ENCODE measurements around the gene MCF2L2. TPM values are rescaled to one million over a fixed set of nuclear protein-coding genes. Genes with fewer than 3 reads are reported as not detected.

MCF2L2 gene
- total RNA-seq, 1 experiment from 2014 or later = 1.7 TPM

GRCh38 chr3:183475016-183475763, 46.8 kb upstream of the MCF2L2 start:
- Histone ChIP-seq H3K27me3 (ENCODE audit: insufficient read depth, low read depth) (no peaks in the 10 kb centered on the region), H3F3A (ENCODE audit: insufficient read depth, low read depth) (peaks cover 3% of the 10 kb centered on the region; the same call in 1 of the 2 replicates), H3K4me3 (no peak overlapping the region), H3K9me2 (ENCODE audit: insufficient read depth) (no peaks in the 10 kb centered on the region), H3K27ac (no peak overlapping the region), H3K4me1 (replicated peaks; ENCODE audit: insufficient read depth) (no peaks in the 10 kb centered on the region), H3K36me3 (ENCODE audit: low read depth) (no peaks in the 10 kb centered on the region), H3K9me3 (ENCODE audit: insufficient read depth, low read depth) (no peaks in the 10 kb centered on the region), H3K79me2 (ENCODE audit: low read depth) (no peaks in the 10 kb centered on the region), H4K20me1 (ENCODE audit: insufficient read depth) (no peaks in the 10 kb centered on the region), H2AFZ (no peak overlapping the region), H3K4me2 (no peak overlapping the region)
- TF ChIP-seq CTCF (conservative IDR thresholded peaks at IDR 0.05) (no peak), EZH2 (IDR thresholded peaks at IDR 0.05; ENCODE audit: low read depth) (no peak)
- DNase-seq = no peak
- intact Hi-C loops (cut with micrococcal nuclease; ENCODE audit: unreplicated experiment) = no loop called here
- POLR2A ChIA-PET (ENCODE audit: unreplicated experiment) = no interaction called here
- CTCF ChIA-PET = no interaction called here
- BruUV-seq (replicated peaks) = no TSS peak

- intact Hi-C loops (cut with micrococcal nuclease; ENCODE audit: unreplicated experiment) = no loop called here
- peaks cover 3% of the 10 kb centered on the region; the same call in 1 of the 2 replicates for H3F3A ChIP-seq (ENCODE audit: insufficient read depth, low read depth)
- H4K20me1 ChIP-seq (ENCODE audit: insufficient read depth) = no peaks in the 10 kb centered on the region
- H3K4me3 ChIP-seq = no peak overlapping the region
- no peaks in the 10 kb centered on the region for H3K9me2 ChIP-seq (ENCODE audit: insufficient read depth)
- H3K9me3 ChIP-seq (ENCODE audit: insufficient read depth, low read depth) = no peaks in the 10 kb centered on the region
- no peaks in the 10 kb centered on the region for H3K27me3 ChIP-seq (ENCODE audit: insufficient read depth, low read depth)
- H3K36me3 ChIP-seq (ENCODE audit: low read depth) = no peaks in the 10 kb centered on the region
- no peak overlapping the region for H3K4me2 ChIP-seq
- CTCF ChIA-PET = interaction anchor here (0.7 kb wide), 1 partner anchor 245 kb away, joined by 3 read pairs; no protein-coding TSS in a partner anchor
- no peaks in the 10 kb centered on the region for H3K79me2 ChIP-seq (ENCODE audit: low read depth)
- peaks cover 3% of the 10 kb centered on the region; the same call in 1 of the 2 replicates for H3K4me1 ChIP-seq (replicated peaks; ENCODE audit: insufficient read depth)
- BruUV-seq (replicated peaks) = no TSS peak
- no peak for DNase-seq
- no peak overlapping the region for H2AFZ ChIP-seq
- POLR2A ChIA-PET (ENCODE audit: unreplicated experiment) = interaction anchor here (0.6 kb wide), 1 partner anchor 130 kb away, joined by 7 read pairs; no protein-coding TSS in a partner anchor
- TF ChIP-seq CTCF (conservative IDR thresholded peaks at IDR 0.05) = no peak
- TF ChIP-seq EZH2 (IDR thresholded peaks at IDR 0.05; ENCODE audit: low read depth) = no peak
- no peak overlapping the region for H3K27ac ChIP-seq
Measured at GRCh38 chr3:183473969-183474368, 45.5 kb upstream of the MCF2L2 start.

GRCh38 chr3:183472155-183472554, 43.7 kb upstream of the MCF2L2 start:
- no TSS peak for BruUV-seq (replicated peaks)
- Histone ChIP-seq H3K9me2 (ENCODE audit: insufficient read depth) (no peaks in the 10 kb centered on the region), H2AFZ (no peak overlapping the region), H4K20me1 (ENCODE audit: insufficient read depth) (no peaks in the 10 kb centered on the region), H3K4me3 (no peak overlapping the region), H3K9me3 (ENCODE audit: insufficient read depth, low read depth) (no peaks in the 10 kb centered on the region), H3K4me2 (no peak overlapping the region), H3K27me3 (ENCODE audit: insufficient read depth, low read depth) (no peaks in the 10 kb centered on the region), H3K79me2 (ENCODE audit: low read depth) (no peaks in the 10 kb centered on the region), H3K36me3 (ENCODE audit: low read depth) (no peaks in the 10 kb centered on the region), H3K27ac (no peak overlapping the region), H3K4me1 (replicated peaks; ENCODE audit: insufficient read depth) (peaks cover 3% of the 10 kb centered on the region; the same call in 1 of the 2 replicates), H3F3A (ENCODE audit: insufficient read depth, low read depth) (peaks cover 3% of the 10 kb centered on the region; the same call in 1 of the 2 replicates)
- intact Hi-C loops (cut with micrococcal nuclease; ENCODE audit: unreplicated experiment) = no loop called here
- DNase-seq = no peak
- ChIA-PET CTCF (no interaction called here), POLR2A (ENCODE audit: unreplicated experiment) (no interaction called here)
- TF ChIP-seq CTCF (conservative IDR thresholded peaks at IDR 0.05) (no peak), EZH2 (IDR thresholded peaks at IDR 0.05; ENCODE audit: low read depth) (no peak)
